H1 (cell line): ENCODE results near the gene ZNF112. TPM values are rescaled to one million over a fixed set of nuclear protein-coding genes. Genes with fewer than 3 reads are reported as not detected.
A peak's percentile ranks its signal among the peaks of the same experiment; 100 is the strongest.
"Not testable (repeated sequence)": the region's sequence is repeated elsewhere in the genome, so short reads cannot be mapped to it uniquely, and the experiment has no call there.

Experiments
- CTCF ChIA-PET: fragments of 300-600 bp; sonication (Branson Sonifier 250); formaldehyde crosslinking; loops from one replicate; lab custom pipeline; 2021; ENCODE audit not compliant: partially characterized antibody; lab: Charles Lee
- POLR2A ChIA-PET: fragments of 300-600 bp; sonication (Branson Sonifier 250); formaldehyde crosslinking; loops from one replicate; lab custom pipeline; 2021; ENCODE audit warnings: inconsistent platforms; ENCODE audit not compliant: partially characterized antibody; lab: Charles Lee
- DNase-seq, 2 experiments: peaks; one replicate each; pipeline versions ENCODE4 v3.0.0 to v3.0.0-alpha.2; 2010 to 2022; ENCODE audit warnings: low spot score in 2 of 2, low read depth in 1 of 2, mixed read lengths in 1 of 2
- FAIRE-seq: peaks from 2 replicates; lab custom pipeline; 2011; peaks lifted over from hg19 to GRCh38; lab: Jason Lieb, UNC
- H2AFZ ChIP-seq: 2 replicates; pipeline ENCODE4 v1.8.1; 2012; ENCODE audit warnings: low read length, inconsistent platforms
- H2AK5ac ChIP-seq: 2 replicates; pipeline ENCODE4 v1.6.1; 2013; ENCODE audit warnings: low read depth, low read length
- H2BK120ac ChIP-seq: replicated peaks from 2 replicates; pipeline ENCODE3; 2013; ENCODE audit warnings: low read depth, low read length, inconsistent platforms
- H2BK12ac ChIP-seq: 2 replicates; pipeline ENCODE4 v1.6.1; 2013; ENCODE audit warnings: low read depth, low read length
- H2BK15ac ChIP-seq: 2 replicates; pipeline ENCODE4 v1.6.1; 2013; ENCODE audit warnings: low read length
- H2BK20ac ChIP-seq: 2 replicates; pipeline ENCODE4 v1.6.1; 2013; ENCODE audit warnings: low read length
- H2BK5ac ChIP-seq: 2 replicates; pipeline ENCODE4 v1.6.1; 2013; ENCODE audit warnings: low read depth, low read length
- H3K14ac ChIP-seq: 2 replicates; pipeline ENCODE4 v1.6.1; 2013; ENCODE audit warnings: inconsistent platforms; ENCODE audit not compliant: insufficient read length
- H3K18ac ChIP-seq: 2 replicates; pipeline ENCODE4 v1.6.1; 2013; ENCODE audit warnings: low read length; ENCODE audit errors: extremely low read depth
- H3K23ac ChIP-seq: 2 replicates; pipeline ENCODE4 v1.6.1; 2013; ENCODE audit warnings: inconsistent platforms; ENCODE audit not compliant: insufficient read length
- H3K23me2 ChIP-seq: 2 replicates; pipeline ENCODE4 v1.6.1; 2013; ENCODE audit warnings: low read depth, low read length
- H3K27ac ChIP-seq: 2 replicates; pipeline ENCODE4 v1.6.1; 2011; ENCODE audit warnings: low read depth, low read length, inconsistent platforms
- H3K27me3 ChIP-seq, 4 experiments: replicated peaks in 1 of 4; 1 replicate in 1 of 4; 2 replicates in 3 of 4; pipeline versions ENCODE4 v1.6.1 to v1.8.1; 2011 to 2013; ENCODE audit warnings: low read length in 3 of 4, mild to moderate bottlenecking in 3 of 4, inconsistent platforms in 2 of 4, mixed read lengths in 2 of 4, moderate library complexity in 1 of 4; ENCODE audit not compliant: control insufficient read depth in 3 of 4, insufficient read depth in 3 of 4; ENCODE audit errors: extremely low read depth in 1 of 4
- H3K36me3 ChIP-seq, 4 experiments: 2 replicates each; pipeline versions ENCODE4 v1.6.1 to v1.8.1; 2011 to 2013; ENCODE audit warnings: mild to moderate bottlenecking in 4 of 4, low read length in 3 of 4, moderate library complexity in 2 of 4, control low read depth in 1 of 4, inconsistent platforms in 1 of 4; ENCODE audit not compliant: insufficient read depth in 4 of 4, control insufficient read depth in 2 of 4
- H3K4ac ChIP-seq: replicated peaks from 2 replicates; pipeline ENCODE3; 2013; ENCODE audit warnings: low read length, low read depth, mixed read lengths, inconsistent platforms; ENCODE audit not compliant: insufficient read length
- H3K4me1 ChIP-seq, 4 experiments: replicated peaks in 1 of 4; 1 replicate in 1 of 4; 2 replicates in 3 of 4; pipeline versions ENCODE4 v1.6.1 to v1.8.1; 2011 to 2013; ENCODE audit warnings: low read length in 3 of 4, inconsistent platforms in 2 of 4, mixed read lengths in 1 of 4; ENCODE audit not compliant: insufficient read depth in 4 of 4, control insufficient read depth in 3 of 4
- H3K4me2 ChIP-seq, 2 experiments: 2 replicates each; pipeline versions ENCODE4 v1.6.1 to v1.8.1; 2011 to 2013; ENCODE audit warnings: low read depth in 2 of 2, low read length in 2 of 2, control low read depth in 1 of 2, inconsistent platforms in 1 of 2, mild to moderate bottlenecking in 1 of 2; ENCODE audit not compliant: insufficient read depth in 1 of 2
- H3K4me3 ChIP-seq, 4 experiments: fragments of 200-600, 300-600 bp in 1 of 4; sonication (generic), shearing (Covaris generic), sonication (Bioruptor Twin) in 1 of 4; 2 replicates each; pipeline versions ENCODE4 v1.5.1 to v1.8.1; 2011 to 2016; ENCODE audit warnings: low read length in 4 of 4, low read depth in 3 of 4, control low read depth in 2 of 4, inconsistent platforms in 2 of 4, mild to moderate bottlenecking in 2 of 4, mixed read lengths in 1 of 4, moderate library complexity in 1 of 4; ENCODE audit not compliant: insufficient read depth in 2 of 4; ENCODE audit errors: extremely low read depth in 1 of 4
- H3K56ac ChIP-seq: replicated peaks from 2 replicates; pipeline ENCODE3; 2013; ENCODE audit warnings: low read depth, mild to moderate bottlenecking, mixed read lengths, low read length, inconsistent platforms; ENCODE audit not compliant: insufficient read length
- H3K79me1 ChIP-seq: 2 replicates; pipeline ENCODE4 v1.6.1; 2013; ENCODE audit warnings: low read depth, low read length, control low read depth
- H3K79me2 ChIP-seq, 2 experiments: 2 replicates each; pipeline versions ENCODE4 v1.6.1 to v1.8.1; 2012 to 2013; ENCODE audit warnings: low read length in 2 of 2, mild to moderate bottlenecking in 2 of 2, inconsistent platforms in 1 of 2; ENCODE audit not compliant: insufficient read depth in 2 of 2, control insufficient read depth in 1 of 2
- H3K9ac ChIP-seq, 4 experiments: replicated peaks in 1 of 4; 1 replicate in 1 of 4; 2 replicates in 3 of 4; pipeline versions ENCODE4 v1.6.1 to v1.8.1; 2011 to 2013; ENCODE audit warnings: low read depth in 3 of 4, low read length in 3 of 4, control low read depth in 2 of 4, mild to moderate bottlenecking in 2 of 4, moderate library complexity in 2 of 4, inconsistent platforms in 1 of 4; ENCODE audit errors: extremely low read depth in 1 of 4
- H3K9me3 ChIP-seq, 2 experiments: 2 replicates each; pipeline versions ENCODE4 v1.6.1 to v1.8.1; 2012 to 2013; ENCODE audit warnings: mild to moderate bottlenecking in 2 of 2, moderate library complexity in 2 of 2, control low read depth in 1 of 2, inconsistent platforms in 1 of 2, low read depth in 1 of 2, low read length in 1 of 2, mixed read lengths in 1 of 2; ENCODE audit not compliant: insufficient read depth in 2 of 2
- H4K20me1 ChIP-seq, 2 experiments: replicated peaks in 1 of 2; 2 replicates each; pipeline versions ENCODE3 to v1.8.1; 2011 to 2013; ENCODE audit warnings: inconsistent platforms in 2 of 2, low read length in 2 of 2, mild to moderate bottlenecking in 1 of 2; ENCODE audit not compliant: insufficient read depth in 2 of 2, control insufficient read depth in 1 of 2
- H4K5ac ChIP-seq: 2 replicates; pipeline ENCODE4 v1.6.1; 2013; ENCODE audit warnings: low read length, low read depth, mixed read lengths, inconsistent platforms; ENCODE audit not compliant: insufficient read length
- H4K8ac ChIP-seq: 2 replicates; pipeline ENCODE4 v1.8.0; 2013; ENCODE audit warnings: mild to moderate bottlenecking, moderate library complexity, low read length, inconsistent platforms; ENCODE audit not compliant: insufficient read depth; ENCODE audit errors: extremely low read depth
- H4K91ac ChIP-seq: replicated peaks from 2 replicates; pipeline ENCODE3; 2013; ENCODE audit warnings: low read length, mixed read lengths, inconsistent platforms; ENCODE audit not compliant: insufficient read length
- CBX5 ChIP-seq: fragments of 300-800, 300-1000 bp; sonication (generic); IDR thresholded peaks from 2 replicates; pipeline ENCODE4 v1.7.1; 2016; ENCODE audit warnings: antibody characterized with exemption, low read length, low read depth
- KDM4A ChIP-seq: IDR thresholded peaks from one replicate; pipeline ENCODE4 v1.7.1; 2012; ENCODE audit warnings: low read depth, mild to moderate bottlenecking, moderate library complexity, low read length, inconsistent platforms; ENCODE audit not compliant: severe bottlenecking
- SAP30 ChIP-seq: fragments of 300-600 bp; sonication (generic); IDR thresholded peaks from 2 replicates; pipeline ENCODE4 v1.7.1; 2012; ENCODE audit warnings: low read length, moderate library complexity, mild to moderate bottlenecking, inconsistent platforms; ENCODE audit not compliant: insufficient read depth, insufficient replicate concordance
- SRF ChIP-seq: IDR thresholded peaks from 2 replicates; pipeline ENCODE4 v1.6.1; 2011; ENCODE audit warnings: mild to moderate bottlenecking, low read depth, low read length, moderate library complexity
- SUZ12 ChIP-seq: fragments of 200-600 bp; sonication (generic); IDR thresholded peaks from 2 replicates; pipeline ENCODE4 v1.6.1; 2012; ENCODE audit warnings: mild to moderate bottlenecking, inconsistent platforms, low read length, moderate library complexity, mixed read lengths
- TAF7 ChIP-seq: optimal IDR thresholded peaks from 2 replicates; pipeline ENCODE3; 2011; ENCODE audit warnings: low read depth, mild to moderate bottlenecking, inconsistent platforms, low read length, moderate library complexity, borderline replicate concordance
- WGBS, 2 experiments: shearing (Covaris generic) in 1 of 2; methylation state at CpG; one replicate each; pipeline versions ENCODE4 v1.1.6 to v1.1.7; 2013 to 2015; ENCODE audit warnings: low lambda C conversion rate in 2 of 2, mixed read lengths in 2 of 2, inconsistent platforms in 1 of 2, low coverage in 1 of 2, missing lambda C conversion rate in 1 of 2; ENCODE audit not compliant: insufficient replicate concordance in 2 of 2, insufficient coverage in 1 of 2, insufficient read length in 1 of 2; ENCODE audit errors: extremely low coverage in 1 of 2, missing lambda C conversion rate in 1 of 2; 5-methylcytosine and 5-hydroxymethylcytosine counted together
- polyA plus RNA-seq, 7 experiments: library from polyadenylated mRNA; depleted of rRNA in 3 of 7; stranded (reverse) in 5 of 7; unstranded in 2 of 7; fragments of >200 nt in 5 of 7; fragments of 200-250 nt in 2 of 7; gene quantifications; 1 replicate in 5 of 7; 2 replicates in 1 of 7; 4 replicates in 1 of 7; pipeline versions ENCODE4 v1.2.1 to v1.2.3, GENCODE V29; 2011 to 2013; ENCODE audit warnings: missing spikeins in 2 of 7, mixed read lengths in 2 of 7
- total RNA-seq: library from RNA; stranded (reverse); fragmentation: NEBNext Ultra II Directional; extraction: Animal tissue kit (Norgen Biotek cat#: 25700); gene quantifications from 2 replicates; pipeline ENCODE4 v1.2.1, GENCODE V29; 2021

The ZNF112 gene
- total and polyA plus RNA-seq, 2 of the 8 experiments (the other 6 are each of a cell fraction or from before 2014, with no cell fraction given) = 0.70 to 2.8 TPM

GRCh38 chr19:44401139-44402115 lies 44.9 kb upstream of the ZNF112 start, which contains the start of gene ZNF285 (continued):
- TF ChIP-seq SAP30 (no peak), TAF7 (no peak), CBX5 (no peak), KDM4A (peak; percentile 81), SUZ12 (no peak), SRF (no peak)

DNA sequence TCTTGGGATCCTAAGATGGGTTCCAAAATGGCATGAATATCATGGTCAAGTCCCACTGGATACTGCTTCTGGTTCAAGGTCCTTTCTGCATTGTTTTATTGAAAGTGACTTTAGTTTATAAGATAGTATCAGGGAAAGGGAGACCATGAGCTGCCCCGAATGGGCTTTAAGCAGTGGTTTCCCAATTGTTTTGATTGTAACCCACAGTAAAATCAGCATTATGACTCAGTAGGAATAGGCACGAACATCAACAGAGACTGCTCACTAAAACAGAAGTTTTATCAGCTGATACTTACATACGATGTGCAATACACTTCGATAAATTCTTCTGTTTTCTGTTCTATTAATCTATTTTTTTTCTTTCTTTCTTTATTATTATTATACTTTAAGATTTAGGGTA lies 32.8 kb upstream of the ZNF112 start:
- H3K4me1 ChIP-seq, H3K36me3 ChIP-seq, H2BK12ac ChIP-seq, POLR2A ChIA-PET, H2BK15ac ChIP-seq, H3K27ac ChIP-seq, H3K4me2 ChIP-seq, H3K9ac ChIP-seq, H3K23me2 ChIP-seq, H3K18ac ChIP-seq, CTCF ChIA-PET, H4K20me1 ChIP-seq, FAIRE-seq, H3K27me3 ChIP-seq, H2BK5ac ChIP-seq, H2BK20ac ChIP-seq, H3K14ac ChIP-seq, H2AFZ ChIP-seq, H4K8ac ChIP-seq, H3K79me2 ChIP-seq, H3K23ac ChIP-seq, H3K79me1 ChIP-seq, DNase-seq, H3K4ac ChIP-seq, H2BK120ac ChIP-seq, H4K5ac ChIP-seq, H4K91ac ChIP-seq, H3K4me3 ChIP-seq, H2AK5ac ChIP-seq, H3K56ac ChIP-seq: not testable (repeated sequence)
- 90% methylated on average over 4 of the region's 4 CpGs; no CpG with 5 or more reads in 1 of the 2 experiments for WGBS, 2 experiments
- peaks cover 9 to 17% of the 10 kb centered on the region in 2 experiments; a peak in 3 of 4 replicates for H3K9me3 ChIP-seq
